Mesothelial cell of epicardium (in vitro differentiated cells): ENCODE measurements around the gene IMPA2. TPM values are rescaled to one million over a fixed set of nuclear protein-coding genes. Genes with fewer than 3 reads are reported as not detected.

Source experiments
- DNase-seq, 2 experiments: peaks; one replicate each; pipeline ENCODE4 v3.0.0; 2021; ENCODE audit warnings: low spot score in 2 of 2; ENCODE audit not compliant: unreplicated experiment in 2 of 2
- H3K27ac Mint-ChIP-seq: 2 replicates; pipeline ENCODE4 v1.8.0; 2021; ENCODE audit warnings: mixed read lengths
- H3K27me3 Mint-ChIP-seq: 2 replicates; pipeline ENCODE4 v1.8.0; 2021; ENCODE audit warnings: low read depth, mixed read lengths
- H3K36me3 Mint-ChIP-seq: 2 replicates; pipeline ENCODE4 v1.8.0; 2021; ENCODE audit warnings: mixed read lengths
- H3K4me1 Mint-ChIP-seq: 2 replicates; pipeline ENCODE4 v1.8.0; 2021; ENCODE audit warnings: mixed read lengths
- H3K4me3 Mint-ChIP-seq: 2 replicates; pipeline ENCODE4 v1.8.0; 2021; ENCODE audit warnings: mild to moderate bottlenecking, moderate library complexity, mixed read lengths
- H3K9me3 Mint-ChIP-seq: 2 replicates; pipeline ENCODE4 v1.8.0; 2021; ENCODE audit warnings: mixed read lengths
- CTCF ChIP-seq: fragments of 200-600 bp; sonication (generic); IDR thresholded peaks from one replicate; pipeline ENCODE4 v1.5.0; 2021; ENCODE audit warnings: antibody characterized with exemption; ENCODE audit not compliant: unreplicated experiment
- total RNA-seq: library from RNA; stranded (reverse); gene quantifications from 3 replicates; pipeline ENCODE4 v1.2.1, GENCODE V29; 2021

IMPA2 gene
- total RNA-seq, 1 donor from 2014 or later = 30.6 TPM

DNA sequence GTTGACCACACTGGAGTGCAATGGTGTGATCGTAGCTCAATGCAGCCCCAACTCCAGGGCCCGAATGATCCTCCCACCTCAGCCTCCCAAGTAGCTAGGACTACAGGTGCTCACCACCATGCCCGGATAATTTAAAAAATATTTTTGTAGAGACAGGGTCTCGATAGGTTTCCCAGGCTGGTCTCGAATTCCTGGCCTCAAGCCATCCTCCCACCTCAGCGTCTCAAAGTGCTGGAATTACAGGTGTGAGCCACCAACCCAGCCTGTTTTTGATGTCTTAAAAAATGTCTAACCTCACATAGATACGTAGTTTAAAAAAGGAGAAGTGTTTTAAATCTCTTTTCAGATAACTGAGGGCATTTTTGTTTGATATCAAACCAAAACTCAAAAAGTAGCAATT lies 37.6 kb downstream of the IMPA2 start:
- Mint-ChIP-seq H3K4me3 (no peak overlapping the region), H3K27me3 (no peaks in the 10 kb centered on the region), H3K27ac (no peak overlapping the region), H3K4me1 (peaks cover 12% of the 10 kb centered on the region), H3K36me3 (peaks cover 20% of the 10 kb centered on the region), H3K9me3 (peaks cover 4% of the 10 kb centered on the region)
- no peak for TF ChIP-seq CTCF
- DNase-seq = no peak

DNA sequence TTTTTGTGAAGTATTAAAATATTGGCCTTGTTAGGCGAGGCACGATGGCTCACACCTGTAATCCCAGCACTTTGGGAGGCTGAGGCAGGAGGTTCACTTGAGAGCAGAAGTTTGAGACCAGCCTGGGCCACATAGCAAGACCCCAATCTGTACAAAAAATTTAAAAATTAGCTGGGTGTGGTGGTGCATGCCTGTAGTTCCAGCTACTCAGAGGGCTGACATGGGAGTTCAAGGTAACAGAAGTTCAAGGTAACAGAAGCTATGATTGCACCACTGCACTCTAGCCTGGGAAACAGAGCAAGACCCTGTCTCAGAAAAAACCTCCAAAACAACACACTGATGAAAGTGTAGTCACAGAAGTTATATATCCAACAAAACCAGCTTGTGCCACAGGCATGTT lies 39.8 kb downstream of the IMPA2 start:
- H3K27me3 Mint-ChIP-seq = no peaks in the 10 kb centered on the region
- no peaks in the 10 kb centered on the region for H3K4me1 Mint-ChIP-seq
- H3K9me3 Mint-ChIP-seq = peaks cover 8% of the 10 kb centered on the region
- no peak for DNase-seq
- no peak overlapping the region for H3K4me3 Mint-ChIP-seq
- TF ChIP-seq CTCF = no peak
- H3K27ac Mint-ChIP-seq = no peak overlapping the region
- H3K36me3 Mint-ChIP-seq = peaks cover 28% of the 10 kb centered on the region

GRCh38 chr18:12021596-12021995 lies 40.3 kb downstream of the IMPA2 start:
- TF ChIP-seq CTCF = no peak

GRCh38 chr18:12023375-12023774 lies 42.1 kb downstream of the IMPA2 start:
- no peak overlapping the region for H3K27ac Mint-ChIP-seq
- no peak for TF ChIP-seq CTCF
- H3K4me1 Mint-ChIP-seq = no peaks in the 10 kb centered on the region
- H3K27me3 Mint-ChIP-seq = no peaks in the 10 kb centered on the region
- peaks cover 8% of the 10 kb centered on the region for H3K9me3 Mint-ChIP-seq
- H3K4me3 Mint-ChIP-seq = no peak overlapping the region
- H3K36me3 Mint-ChIP-seq = peaks cover 18% of the 10 kb centered on the region
- no peak for DNase-seq

More at GRCh38 chr18:12021596-12021995, 40.3 kb downstream of the IMPA2 start:
- no peaks in the 10 kb centered on the region for H3K4me1 Mint-ChIP-seq
- no peak for DNase-seq
- H3K27ac Mint-ChIP-seq = no peak overlapping the region
- H3K9me3 Mint-ChIP-seq = peaks cover 8% of the 10 kb centered on the region
- no peak overlapping the region for H3K4me3 Mint-ChIP-seq
- H3K27me3 Mint-ChIP-seq = no peaks in the 10 kb centered on the region
- H3K36me3 Mint-ChIP-seq = peaks cover 28% of the 10 kb centered on the region

- peaks cover 15% of the 10 kb centered on the region for H3K36me3 Mint-ChIP-seq
Observed at GRCh38 chr18:12026562-12026961, 45.3 kb downstream of the IMPA2 start.

More at GRCh38 chr18:12026562-12026961, 45.3 kb downstream of the IMPA2 start:
- H3K9me3 Mint-ChIP-seq = peaks cover 4% of the 10 kb centered on the region
- no peak for DNase-seq
- H3K27me3 Mint-ChIP-seq = no peaks in the 10 kb centered on the region
- no peak overlapping the region for H3K4me3 Mint-ChIP-seq
- H3K27ac Mint-ChIP-seq = no peak overlapping the region
- no peak for TF ChIP-seq CTCF
- peaks cover 21% of the 10 kb centered on the region for H3K4me1 Mint-ChIP-seq
